ENCODE measurements around the gene FER. TPM values are rescaled to one million over a fixed set of nuclear protein-coding genes. Genes with fewer than 3 reads are reported as not detected.

Gene FER
- total RNA-seq, 1 experiment from 2014 or later: 18.0 TPM

- H3K4me3 Mint-ChIP-seq: no peak overlapping the region
- Histone ChIP-seq H3K9me3 (ENCODE audit: control insufficient read depth, low read depth, low read length) (no peaks in the 10 kb centered on the region), H2AK5ac (ENCODE audit: insufficient read length, low read length) (no peak overlapping the region), H2BK5ac (ENCODE audit: insufficient read length, low read length) (no peak overlapping the region), H3K23ac (ENCODE audit: insufficient read length, low read depth, low read length) (no peak overlapping the region), H3K56ac (ENCODE audit: insufficient read length, low read depth, low read length) (no peak overlapping the region), H3K23me2 (ENCODE audit: insufficient read length, low read depth, low read length, poor library complexity, severe bottlenecking) (no peaks in the 10 kb centered on the region), H2BK12ac (ENCODE audit: insufficient read length, low read depth, low read length) (no peak overlapping the region), H2BK120ac (ENCODE audit: low read depth, low read length, poor library complexity, severe bottlenecking) (no peak overlapping the region), H4K8ac (replicated peaks; ENCODE audit: insufficient read length, low read depth, low read length) (no peak overlapping the region), H3K79me1 (ENCODE audit: insufficient read depth, low read depth, low read length, poor library complexity, severe bottlenecking) (no peaks in the 10 kb centered on the region), H2BK20ac (ENCODE audit: low read depth, low read length, poor library complexity, severe bottlenecking) (no peak overlapping the region), H3K79me2 (ENCODE audit: insufficient read depth, low read length) (no peaks in the 10 kb centered on the region), H4K91ac (ENCODE audit: insufficient read length, low read depth, low read length) (no peak overlapping the region), H3K9ac (ENCODE audit: extremely low read depth, insufficient read length, low read length) (no peak overlapping the region), H3K27ac (ENCODE audit: insufficient read length, low read depth, low read length) (no peak overlapping the region), H3K4me2 (ENCODE audit: insufficient read depth, insufficient read length, low read length) (no peak overlapping the region), H4K20me1 (ENCODE audit: control insufficient read depth, insufficient read depth, insufficient read length) (no peaks in the 10 kb centered on the region), H3K14ac (ENCODE audit: insufficient read depth, low read length) (no peak overlapping the region), H2AFZ (ENCODE audit: low read length) (no peak overlapping the region), H4K5ac (ENCODE audit: insufficient read length, low read depth, low read length) (no peak overlapping the region), H3K4me1 (ENCODE audit: insufficient read depth, low read length) (peaks cover 5% of the 10 kb centered on the region; the same call in 1 of the 2 replicates), H3T11ph (ENCODE audit: low read length) (no peak overlapping the region), H3K18ac (ENCODE audit: insufficient read length, low read depth, low read length) (no peak overlapping the region), H2BK15ac (ENCODE audit: low read depth, low read length) (no peak overlapping the region), H3K4ac (ENCODE audit: low read depth, low read length) (no peak overlapping the region), H3K27me3 (ENCODE audit: insufficient read depth, low read length) (no peaks in the 10 kb centered on the region)
- TF ChIP-seq CTCF (conservative IDR thresholded peaks at IDR 0.05): no peak
- H3K27me3 Mint-ChIP-seq (ENCODE audit: low read depth): no peaks in the 10 kb centered on the region
- peaks cover 5 to 6% of the 10 kb centered on the region in 2 experiments; a peak in 2 of 5 replicates for H3K9me3 Mint-ChIP-seq
- peaks cover 23 to 31% of the 10 kb centered on the region in 2 experiments for H3K4me1 Mint-ChIP-seq
- no CpG with 5 or more reads among the region's 1 CpG for WGBS (ENCODE audit: extremely low coverage, insufficient read length, low lambda C conversion rate)
- H3K27ac Mint-ChIP-seq: no peak overlapping the region
- H3K36me3 Mint-ChIP-seq (ENCODE audit: insufficient read depth in 1 of 3, low read depth in 3 of 3): peaks cover 10 to 11% (median 11%) of the 10 kb centered on the region in 3 experiments; a peak in 6 of 7 replicates
- no peak for DNase-seq
Measured at GRCh38 chr5:108760512-108760911, 12.8 kb downstream of the FER start.
